Activated naive CD8-positive, alpha-beta T cell (primary cell): Measurements from ENCODE around the gene SMURF1.

Source experiments
- H3K27ac Mint-ChIP-seq: one replicate; pipeline ENCODE4 v1.8.0; 2021; ENCODE audit warnings: mixed read lengths
- H3K27me3 Mint-ChIP-seq: one replicate; pipeline ENCODE4 v1.8.0; 2021; ENCODE audit warnings: mixed read lengths
- H3K36me3 Mint-ChIP-seq: one replicate; pipeline ENCODE4 v1.8.0; 2021; ENCODE audit warnings: mixed read lengths
- H3K4me1 Mint-ChIP-seq: one replicate; pipeline ENCODE4 v1.8.0; 2021; ENCODE audit warnings: low read depth, mixed read lengths
- H3K4me3 Mint-ChIP-seq: one replicate; pipeline ENCODE4 v1.8.0; 2021; ENCODE audit warnings: mild to moderate bottlenecking, mixed read lengths
- H3K9me3 Mint-ChIP-seq: one replicate; pipeline ENCODE4 v1.8.0; 2021; ENCODE audit warnings: low read depth, mixed read lengths

Gene SMURF1

GRCh38 chr7:99143853-99144672, at the start of gene SMURF1:
TSS of gene SMURF1 (minus strand) at chr7:99144108. CDS start at chr7:99143780, 328 bp downstream.
- H3K4me3 Mint-ChIP-seq = peak within 1 kb of the TSS; percentile 95
- H3K36me3 Mint-ChIP-seq = peaks cover 5% of the 10 kb centered on the region
- H3K27me3 Mint-ChIP-seq = no peaks in the 10 kb centered on the region
- no peaks in the 10 kb centered on the region for H3K9me3 Mint-ChIP-seq
- H3K27ac Mint-ChIP-seq = peak within 1 kb of the TSS; percentile 95
- peaks cover 33% of the 10 kb centered on the region for H3K4me1 Mint-ChIP-seq

- no peak overlapping the region for H3K4me3 Mint-ChIP-seq
- H3K27ac Mint-ChIP-seq = no peak overlapping the region
- no peaks in the 10 kb centered on the region for H3K4me1 Mint-ChIP-seq
- no peaks in the 10 kb centered on the region for H3K27me3 Mint-ChIP-seq
- H3K36me3 Mint-ChIP-seq = no peaks in the 10 kb centered on the region
- peaks cover 1% of the 10 kb centered on the region for H3K9me3 Mint-ChIP-seq
Measured at GRCh38 chr7:99191869-99192596, 48.1 kb upstream of the SMURF1 start.

- no peaks in the 10 kb centered on the region for H3K9me3 Mint-ChIP-seq
- no peaks in the 10 kb centered on the region for H3K4me1 Mint-ChIP-seq
- no peaks in the 10 kb centered on the region for H3K36me3 Mint-ChIP-seq
- no peak overlapping the region for H3K27ac Mint-ChIP-seq
- H3K4me3 Mint-ChIP-seq = no peak overlapping the region
- no peaks in the 10 kb centered on the region for H3K27me3 Mint-ChIP-seq
Measured at GRCh38 chr7:99190359-99191009, 46.6 kb upstream of the SMURF1 start.

- Mint-ChIP-seq H3K4me1 (no peaks in the 10 kb centered on the region), H3K27ac (no peak overlapping the region), H3K4me3 (no peak overlapping the region), H3K9me3 (no peaks in the 10 kb centered on the region), H3K36me3 (no peaks in the 10 kb centered on the region), H3K27me3 (no peaks in the 10 kb centered on the region)
Measured at GRCh38 chr7:99189222-99189621, 45.3 kb upstream of the SMURF1 start.

- Mint-ChIP-seq H3K36me3 (no peaks in the 10 kb centered on the region), H3K4me1 (no peaks in the 10 kb centered on the region), H3K4me3 (no peak overlapping the region), H3K9me3 (no peaks in the 10 kb centered on the region), H3K27me3 (no peaks in the 10 kb centered on the region), H3K27ac (no peak overlapping the region)
Measured at GRCh38 chr7:99188221-99188620, 44.3 kb upstream of the SMURF1 start.

GRCh38 chr7:99184532-99185218, 40.8 kb upstream of the SMURF1 start:
- Mint-ChIP-seq H3K27me3 (no peaks in the 10 kb centered on the region), H3K9me3 (no peaks in the 10 kb centered on the region), H3K4me3 (no peak overlapping the region), H3K36me3 (no peaks in the 10 kb centered on the region), H3K27ac (no peak overlapping the region), H3K4me1 (no peaks in the 10 kb centered on the region)

- H3K27me3 Mint-ChIP-seq = no peaks in the 10 kb centered on the region
- H3K27ac Mint-ChIP-seq = no peak overlapping the region
- no peak overlapping the region for H3K4me3 Mint-ChIP-seq
- no peaks in the 10 kb centered on the region for H3K36me3 Mint-ChIP-seq
- H3K9me3 Mint-ChIP-seq = no peaks in the 10 kb centered on the region
- H3K4me1 Mint-ChIP-seq = no peaks in the 10 kb centered on the region
Measured at GRCh38 chr7:99180067-99180650, 36.3 kb upstream of the SMURF1 start.

- no peaks in the 10 kb centered on the region for H3K4me1 Mint-ChIP-seq
- H3K27ac Mint-ChIP-seq = no peak overlapping the region
- H3K36me3 Mint-ChIP-seq = no peaks in the 10 kb centered on the region
- H3K27me3 Mint-ChIP-seq = no peaks in the 10 kb centered on the region
- no peak overlapping the region for H3K4me3 Mint-ChIP-seq
- no peaks in the 10 kb centered on the region for H3K9me3 Mint-ChIP-seq
Measured at GRCh38 chr7:99177165-99177564, 33.3 kb upstream of the SMURF1 start.

GRCh38 chr7:99173787-99174186, 29.9 kb upstream of the SMURF1 start:
- Mint-ChIP-seq H3K4me3 (no peak overlapping the region), H3K9me3 (no peaks in the 10 kb centered on the region), H3K4me1 (no peaks in the 10 kb centered on the region), H3K36me3 (no peaks in the 10 kb centered on the region), H3K27ac (no peak overlapping the region), H3K27me3 (no peaks in the 10 kb centered on the region)

- H3K4me3 Mint-ChIP-seq = no peak overlapping the region
- H3K27ac Mint-ChIP-seq = no peak overlapping the region
- H3K4me1 Mint-ChIP-seq = no peaks in the 10 kb centered on the region
- H3K36me3 Mint-ChIP-seq = no peaks in the 10 kb centered on the region
- no peaks in the 10 kb centered on the region for H3K9me3 Mint-ChIP-seq
- no peaks in the 10 kb centered on the region for H3K27me3 Mint-ChIP-seq
Measured at GRCh38 chr7:99171731-99172130, 27.8 kb upstream of the SMURF1 start.

- H3K4me1 Mint-ChIP-seq = no peaks in the 10 kb centered on the region
- no peaks in the 10 kb centered on the region for H3K27me3 Mint-ChIP-seq
- no peaks in the 10 kb centered on the region for H3K36me3 Mint-ChIP-seq
- no peak overlapping the region for H3K27ac Mint-ChIP-seq
- no peak overlapping the region for H3K4me3 Mint-ChIP-seq
- H3K9me3 Mint-ChIP-seq = no peaks in the 10 kb centered on the region
Measured at GRCh38 chr7:99170730-99171074, 26.8 kb upstream of the SMURF1 start.

- H3K4me1 Mint-ChIP-seq = no peaks in the 10 kb centered on the region
- no peak overlapping the region for H3K27ac Mint-ChIP-seq
- H3K36me3 Mint-ChIP-seq = no peaks in the 10 kb centered on the region
- no peak overlapping the region for H3K4me3 Mint-ChIP-seq
- H3K9me3 Mint-ChIP-seq = no peaks in the 10 kb centered on the region
- no peaks in the 10 kb centered on the region for H3K27me3 Mint-ChIP-seq
Measured at GRCh38 chr7:99170065-99170729, 26.3 kb upstream of the SMURF1 start.

GRCh38 chr7:99167072-99167471, 23.2 kb upstream of the SMURF1 start:
- Mint-ChIP-seq H3K27me3 (peaks cover 3% of the 10 kb centered on the region), H3K4me1 (no peaks in the 10 kb centered on the region), H3K36me3 (no peaks in the 10 kb centered on the region), H3K27ac (no peak overlapping the region), H3K9me3 (no peaks in the 10 kb centered on the region), H3K4me3 (no peak overlapping the region)

GRCh38 chr7:99165816-99166215, 21.9 kb upstream of the SMURF1 start:
- H3K4me1 Mint-ChIP-seq = no peaks in the 10 kb centered on the region

More at GRCh38 chr7:99165816-99166215, 21.9 kb upstream of the SMURF1 start:
- Mint-ChIP-seq H3K4me3 (no peak overlapping the region), H3K27ac (no peak overlapping the region), H3K9me3 (no peaks in the 10 kb centered on the region), H3K27me3 (peaks cover 5% of the 10 kb centered on the region), H3K36me3 (no peaks in the 10 kb centered on the region)
